Pancreas (tissue), 10 donors: ENCODE data around the gene TMEM225B. TPM values are rescaled to one million over a fixed set of nuclear protein-coding genes. Genes with fewer than 3 reads are reported as not detected.

Experiments
- ATAC-seq, 4 donors: fragments of 200-7000 bp; cut with Tn5 transposase; one replicate each; pipeline versions ENCODE4 v1.8.0 to v1.9.1; 2020; ENCODE audit warnings: mild to moderate bottlenecking in 4 of 4, moderate library complexity in 4 of 4
- DNase-seq, 6 donors: peaks; one replicate each; pipeline ENCODE4 v3.0.0-alpha.2; 2020
- FAIRE-seq: peaks from 2 replicates; lab custom pipeline; 2012; peaks lifted over from hg19 to GRCh38; lab: Jason Lieb, UNC
- H3K27ac ChIP-seq, 4 donors: fragments of 200-600 bp; sonication (generic); 1 replicate in 3 of 4; 2 replicates in 1 of 4; pipeline versions ENCODE4 v1.5.0 to v1.8.0; 2020
- H3K27me3 ChIP-seq, 4 donors: fragments of 200-600 bp; one replicate each; pipeline ENCODE4 v1.8.0; 2021
- H3K36me3 ChIP-seq, 3 donors: fragments of 200-600 bp; sonication (generic) in 1 of 3; one replicate each; pipeline versions ENCODE4 v1.5.0 to v1.8.0; 2020 to 2021
- H3K4me1 ChIP-seq, 3 donors: fragments of 200-600 bp; one replicate each; pipeline ENCODE4 v1.8.0; 2021
- H3K4me3 ChIP-seq, 4 donors: fragments of 200-600 bp; sonication (generic) in 2 of 4; one replicate each; pipeline versions ENCODE4 v1.5.0 to v1.8.0; 2020 to 2021
- H3K9me3 ChIP-seq, 4 donors: fragments of 200-600 bp; one replicate each; pipeline ENCODE4 v1.8.0; 2021
- CTCF ChIP-seq, 4 donors: fragments of 200-600 bp; sonication (generic) in 3 of 4; IDR thresholded peaks; one replicate each; pipeline versions ENCODE4 v1.5.0 to v1.8.0; 2021; ENCODE audit warnings: antibody characterized with exemption in 4 of 4
- WGBS, 2 donors: extraction: QIAGEN DNeasy Blood & Tissue Kit; methylation state at CpG; one replicate each; pipeline ENCODE4 v1.1.7; 2013; 5-methylcytosine and 5-hydroxymethylcytosine counted together
- intact Hi-C, 3 donors: fragments of 100-400 bp; cut with DNase I; formaldehyde crosslinking; loops; one replicate each; pipeline versions ENCODE4 v1.11.1 to v1.14.2; 2022
- polyA plus RNA-seq, 2 donors: library from polyadenylated mRNA; stranded (reverse); fragments of 200-250 nt; gene quantifications; one replicate each; pipeline ENCODE4 v1.2.3, GENCODE V29; 2013
- total RNA-seq, 6 donors: library from RNA; stranded (reverse); fragmentation: NEBNext Ultra II Directional in 4 of 6; extraction: Animal tissue kit (Norgen Biotek cat#: 25700) in 4 of 6; gene quantifications; one replicate each; pipeline versions ENCODE4 v1.2.1 to v1.2.4, GENCODE V29; 2021 to 2023
- donor health status: healthy with polysubstance abuse.
- donor health status: DM: no; HTN: no; CAD: no; lungs with moderate emphysema.
- donor health status: DM: no; HTN: no; CAD: no.
- donor health status: control.
- donor health status: control.
- donor health status: Bipolar disorder and iron deficiency.
- donor health status: DM: yes; HTN: yes; CAD: no.
- donor health status: DM: no; HTN: no; CAD: no.
- donor health status: DM: no; HTN: no; CAD: no.
- donor health status: DM: yes; HTN: yes; CAD: no.

Gene TMEM225B
- total and polyA plus RNA-seq, 8 donors, result 0.16 to 1.5 (median 0.59) TPM

- no peak for DNase-seq
- no peaks in the 10 kb centered on the region for H3K9me3 ChIP-seq
- intact Hi-C loops, result no loop called here
- no peak for FAIRE-seq
- H3K4me1 ChIP-seq, result no peaks in the 10 kb centered on the region
- no peaks in the 10 kb centered on the region for H3K36me3 ChIP-seq
- no peaks in the 10 kb centered on the region for H3K27me3 ChIP-seq
- no peak overlapping the region for H3K27ac ChIP-seq
- 79 to 81% methylated on average over 7 of the region's 7 CpGs for WGBS, 2 donors
- no peak for ATAC-seq
- H3K4me3 ChIP-seq, result no peak overlapping the region
- no peak for TF ChIP-seq CTCF (IDR thresholded peaks at IDR 0.05)
These were observed 2.9 kb upstream of the TMEM225B start for GRCh38 chr7:99594948-99595745.

- no peak for TF ChIP-seq CTCF (IDR thresholded peaks at IDR 0.05)
- ATAC-seq (no peak), FAIRE-seq (no peak)
These were observed 1.6 kb upstream of the TMEM225B start for GRCh38 chr7:99596408-99596955.

GRCh38 chr7:99599836-99600235, 1.8 kb downstream of the TMEM225B start:
- DNase-seq (no peak), FAIRE-seq (no peak), ATAC-seq (no peak)
- no peaks in the 10 kb centered on the region for H3K27me3 ChIP-seq
- no peak overlapping the region for H3K27ac ChIP-seq
- H3K36me3 ChIP-seq, result no peaks in the 10 kb centered on the region
- WGBS, 2 donors, result 73 to 74% methylated on average over 4 of the region's 4 CpGs
- no peaks in the 10 kb centered on the region for H3K9me3 ChIP-seq
- TF ChIP-seq CTCF (IDR thresholded peaks at IDR 0.05), result no peak
- H3K4me3 ChIP-seq, result no peak overlapping the region
- H3K4me1 ChIP-seq, result no peaks in the 10 kb centered on the region
- intact Hi-C loops, result no loop called here

More at GRCh38 chr7:99596408-99596955, 1.6 kb upstream of the TMEM225B start:
- no peaks in the 10 kb centered on the region for H3K4me1 ChIP-seq
- H3K27ac ChIP-seq, result no peak overlapping the region
- no peak for DNase-seq
- H3K9me3 ChIP-seq, result no peaks in the 10 kb centered on the region
- no peaks in the 10 kb centered on the region for H3K27me3 ChIP-seq
- intact Hi-C loops, result no loop called here
- no peaks in the 10 kb centered on the region for H3K36me3 ChIP-seq
- WGBS, 2 donors, result 80 to 83% methylated on average over 1 of the region's 1 CpG
- H3K4me3 ChIP-seq, result no peak overlapping the region

- no peaks in the 10 kb centered on the region for H3K27me3 ChIP-seq
- no peak for TF ChIP-seq CTCF (IDR thresholded peaks at IDR 0.05)
- no peaks in the 10 kb centered on the region for H3K9me3 ChIP-seq
- intact Hi-C loops, result no loop called here
- no peak overlapping the region for H3K27ac ChIP-seq
- H3K4me1 ChIP-seq, result no peaks in the 10 kb centered on the region
- ATAC-seq (no peak), FAIRE-seq (no peak), DNase-seq (no peak)
- 79 to 88% methylated on average over 7 of the region's 7 CpGs for WGBS, 2 donors
- H3K4me3 ChIP-seq, result no peak overlapping the region
- H3K36me3 ChIP-seq, result no peaks in the 10 kb centered on the region
These were observed 3.7 kb downstream of the TMEM225B start for GRCh38 chr7:99601656-99602310.
